Esophagus muscularis mucosa (tissue), 3 donors: ENCODE measurements around the gene MMP24.

Experiments
- CTCF ChIP-seq, 3 experiments: fragments of 200-600 bp in 2 of 3; fragments of 450-650 bp in 1 of 3; sonication (generic) in 2 of 3; IDR thresholded peaks; one replicate each; pipeline ENCODE4 v1.5.1; 2017 to 2019; ENCODE audit warnings: antibody characterized with exemption in 3 of 3, mild to moderate bottlenecking in 2 of 3, moderate library complexity in 1 of 3
- EP300 ChIP-seq: sonication (generic); formaldehyde crosslinking; IDR thresholded peaks from one replicate; pipeline ENCODE4 v1.6.1; 2017; ENCODE audit warnings: antibody characterized with exemption

GRCh38 chr20:35277531-35278395 is 51.3 kb downstream of the MMP24 start, which contains the start of gene MMP24OS:
- TF ChIP-seq CTCF (IDR thresholded peaks at IDR 0.05) (peak in 2 of 3 experiments; percentile 14 to 41), EP300 (no peak)
